ENCODE results near the gene TRAM2.

DNA sequence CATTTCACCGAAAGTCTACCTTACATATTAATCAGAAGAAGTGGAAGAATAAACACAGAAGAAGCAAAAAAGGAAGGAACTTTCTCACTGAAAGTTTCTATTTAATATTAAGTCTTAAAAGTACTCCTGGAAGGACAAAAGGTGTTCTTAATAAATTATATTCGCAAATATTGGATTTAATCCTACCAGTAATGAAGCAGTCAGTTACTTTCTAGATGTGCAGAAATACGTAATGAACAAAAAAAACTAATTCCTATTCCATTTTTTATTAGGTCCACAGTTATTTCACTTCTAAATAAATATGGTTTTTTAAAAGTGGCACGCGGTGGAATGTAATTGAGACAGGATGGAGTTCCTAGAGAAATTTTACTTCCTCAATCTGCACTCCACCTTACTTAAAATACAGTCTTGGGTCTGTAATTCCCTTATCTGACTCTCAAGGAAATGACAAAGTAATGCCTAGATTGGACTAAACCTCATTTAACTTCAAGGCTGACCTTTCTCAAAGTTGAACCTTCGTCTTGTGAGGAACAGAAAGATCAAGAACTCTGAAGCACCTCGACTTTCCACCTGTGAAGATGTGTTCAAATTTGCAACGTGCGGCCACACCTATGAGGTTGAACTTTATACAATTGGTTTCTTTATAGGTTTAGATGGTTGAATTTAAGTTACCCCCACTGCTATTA is 1.1 kb upstream of the TRAM2 start:
- TF ChIP-seq, protein P1, sequence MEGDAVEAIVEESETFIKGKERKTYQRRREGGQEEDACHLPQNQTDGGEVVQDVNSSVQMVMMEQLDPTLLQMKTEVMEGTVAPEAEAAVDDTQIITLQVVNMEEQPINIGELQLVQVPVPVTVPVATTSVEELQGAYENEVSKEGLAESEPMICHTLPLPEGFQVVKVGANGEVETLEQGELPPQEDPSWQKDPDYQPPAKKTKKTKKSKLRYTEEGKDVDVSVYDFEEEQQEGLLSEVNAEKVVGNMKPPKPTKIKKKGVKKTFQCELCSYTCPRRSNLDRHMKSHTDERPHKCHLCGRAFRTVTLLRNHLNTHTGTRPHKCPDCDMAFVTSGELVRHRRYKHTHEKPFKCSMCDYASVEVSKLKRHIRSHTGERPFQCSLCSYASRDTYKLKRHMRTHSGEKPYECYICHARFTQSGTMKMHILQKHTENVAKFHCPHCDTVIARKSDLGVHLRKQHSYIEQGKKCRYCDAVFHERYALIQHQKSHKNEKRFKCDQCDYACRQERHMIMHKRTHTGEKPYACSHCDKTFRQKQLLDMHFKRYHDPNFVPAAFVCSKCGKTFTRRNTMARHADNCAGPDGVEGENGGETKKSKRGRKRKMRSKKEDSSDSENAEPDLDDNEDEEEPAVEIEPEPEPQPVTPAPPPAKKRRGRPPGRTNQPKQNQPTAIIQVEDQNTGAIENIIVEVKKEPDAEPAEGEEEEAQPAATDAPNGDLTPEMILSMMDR (IDR thresholded peaks at IDR 0.05) = no peak
- TF ChIP-seq POLR2A (IDR thresholded peaks at IDR 0.05) = no peak
